GM12801 (cell line): Measurements from ENCODE around the gene PPM1D.

Source experiments
- TF ChIP-seq, protein P1 (sequence below): IDR thresholded peaks from one replicate; pipeline ENCODE4 v1.5.1; 2011; ENCODE audit warnings: control low read depth; ENCODE audit not compliant: insufficient read length; ENCODE audit errors: extremely low read depth

PPM1D gene

DNA sequence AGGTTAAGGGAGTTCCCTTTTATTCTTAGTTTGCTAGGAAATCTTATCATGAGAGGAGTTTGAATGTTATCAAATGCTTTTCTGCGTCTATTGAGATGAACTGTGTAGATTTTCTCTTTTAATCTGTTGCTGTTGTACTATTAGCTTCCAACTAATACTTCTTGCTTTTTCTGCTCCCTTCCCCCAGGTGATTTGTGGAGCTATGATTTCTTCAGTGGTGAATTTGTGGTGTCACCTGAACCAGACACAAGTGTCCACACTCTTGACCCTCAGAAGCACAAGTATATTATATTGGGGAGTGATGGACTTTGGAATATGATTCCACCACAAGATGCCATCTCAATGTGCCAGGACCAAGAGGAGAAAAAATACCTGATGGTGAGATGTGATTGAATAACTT is 47.7 kb downstream of the PPM1D start:
- TF ChIP-seq, protein P1, sequence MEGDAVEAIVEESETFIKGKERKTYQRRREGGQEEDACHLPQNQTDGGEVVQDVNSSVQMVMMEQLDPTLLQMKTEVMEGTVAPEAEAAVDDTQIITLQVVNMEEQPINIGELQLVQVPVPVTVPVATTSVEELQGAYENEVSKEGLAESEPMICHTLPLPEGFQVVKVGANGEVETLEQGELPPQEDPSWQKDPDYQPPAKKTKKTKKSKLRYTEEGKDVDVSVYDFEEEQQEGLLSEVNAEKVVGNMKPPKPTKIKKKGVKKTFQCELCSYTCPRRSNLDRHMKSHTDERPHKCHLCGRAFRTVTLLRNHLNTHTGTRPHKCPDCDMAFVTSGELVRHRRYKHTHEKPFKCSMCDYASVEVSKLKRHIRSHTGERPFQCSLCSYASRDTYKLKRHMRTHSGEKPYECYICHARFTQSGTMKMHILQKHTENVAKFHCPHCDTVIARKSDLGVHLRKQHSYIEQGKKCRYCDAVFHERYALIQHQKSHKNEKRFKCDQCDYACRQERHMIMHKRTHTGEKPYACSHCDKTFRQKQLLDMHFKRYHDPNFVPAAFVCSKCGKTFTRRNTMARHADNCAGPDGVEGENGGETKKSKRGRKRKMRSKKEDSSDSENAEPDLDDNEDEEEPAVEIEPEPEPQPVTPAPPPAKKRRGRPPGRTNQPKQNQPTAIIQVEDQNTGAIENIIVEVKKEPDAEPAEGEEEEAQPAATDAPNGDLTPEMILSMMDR, result no peak

DNA sequence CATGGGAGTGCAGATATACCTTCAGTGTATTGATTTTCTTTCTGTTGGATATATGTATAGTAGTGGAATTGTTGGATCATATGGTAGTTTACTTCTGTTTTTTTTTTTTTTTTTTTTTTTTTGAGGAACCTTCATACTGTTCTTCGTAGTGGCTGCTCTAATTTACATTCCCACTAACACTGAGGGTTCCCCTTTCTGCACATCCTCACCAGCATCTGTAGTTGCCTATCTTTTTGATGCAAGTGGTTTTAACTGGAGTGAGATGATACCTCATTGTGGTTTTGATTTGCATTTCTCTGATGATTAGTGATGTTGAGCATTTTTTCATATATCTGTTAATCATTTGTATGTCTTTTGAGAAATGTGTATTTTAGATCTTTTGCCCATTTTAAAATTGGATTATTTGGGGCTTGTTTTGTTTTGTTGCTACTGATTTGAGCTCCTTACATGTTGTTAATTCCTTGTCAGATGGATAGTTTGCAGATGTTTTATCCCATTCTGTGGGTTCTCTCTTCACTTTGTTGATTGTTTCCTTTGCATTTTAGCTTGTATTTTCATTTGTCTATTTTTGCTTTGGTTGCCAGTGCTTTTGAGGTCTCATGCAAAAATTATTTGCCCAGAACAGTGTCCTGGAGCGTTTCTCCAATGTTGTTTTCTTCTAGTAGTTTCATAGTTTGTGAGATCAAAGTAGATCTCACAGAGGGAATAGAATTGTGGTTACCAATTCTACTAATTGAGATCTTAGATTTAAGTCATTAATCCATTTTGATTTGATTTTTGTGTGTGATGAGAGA is 52.7 kb downstream of the PPM1D start:
- TF ChIP-seq, protein P1, result no peak

DNA sequence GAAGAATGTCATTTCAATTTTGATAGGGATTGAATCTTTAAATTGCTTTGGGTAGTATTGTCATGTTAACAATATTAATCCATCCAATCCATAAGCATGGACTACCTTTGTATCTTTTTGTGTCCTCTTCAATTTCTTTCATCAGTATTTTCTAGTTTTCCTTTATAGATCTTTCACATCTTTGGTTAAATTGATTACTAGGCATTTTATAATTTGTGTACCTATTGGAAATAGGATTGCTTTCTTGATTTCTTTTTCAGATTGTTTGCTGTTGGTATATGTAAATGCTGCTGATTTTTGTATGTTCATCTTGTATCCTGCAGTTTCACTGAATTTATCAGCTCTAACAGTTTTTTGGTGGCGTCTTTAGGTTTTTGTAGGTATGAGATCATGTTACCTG is 53.6 kb downstream of the PPM1D start:
- TF ChIP-seq, protein P1, result no peak

DNA sequence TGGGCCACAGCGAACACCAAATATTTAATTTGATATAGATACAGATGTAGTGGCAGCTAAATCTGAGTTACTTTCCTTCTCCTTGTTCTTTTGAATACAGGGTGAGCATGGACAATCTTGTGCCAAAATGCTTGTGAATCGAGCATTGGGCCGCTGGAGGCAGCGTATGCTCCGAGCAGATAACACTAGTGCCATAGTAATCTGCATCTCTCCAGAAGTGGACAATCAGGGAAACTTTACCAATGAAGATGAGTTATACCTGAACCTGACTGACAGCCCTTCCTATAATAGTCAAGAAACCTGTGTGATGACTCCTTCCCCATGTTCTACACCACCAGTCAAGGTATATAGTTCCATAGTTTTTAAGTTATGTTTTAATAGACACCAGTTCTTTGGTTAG is 56.5 kb downstream of the PPM1D start:
- TF ChIP-seq, protein P1, result no peak

DNA sequence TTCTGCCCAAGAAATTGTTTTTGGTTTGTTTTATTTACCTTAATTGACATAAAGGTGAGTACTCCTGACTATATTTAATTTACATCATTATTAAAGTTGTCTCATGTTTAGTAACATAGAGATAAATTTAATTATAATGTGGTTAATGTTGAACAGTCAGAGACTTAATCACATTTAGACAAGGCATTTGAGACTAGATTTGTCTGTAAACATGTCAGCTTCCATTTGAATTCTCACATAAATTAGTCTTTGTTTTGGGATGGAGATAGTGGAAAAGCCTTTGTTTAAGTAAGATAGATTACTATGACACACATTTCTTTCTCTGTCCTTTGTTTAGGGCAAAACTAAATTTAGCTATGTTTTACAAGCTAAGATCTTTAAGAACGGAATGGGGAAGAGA is 59.2 kb downstream of the PPM1D start:
- TF ChIP-seq, protein P1, result no peak

DNA sequence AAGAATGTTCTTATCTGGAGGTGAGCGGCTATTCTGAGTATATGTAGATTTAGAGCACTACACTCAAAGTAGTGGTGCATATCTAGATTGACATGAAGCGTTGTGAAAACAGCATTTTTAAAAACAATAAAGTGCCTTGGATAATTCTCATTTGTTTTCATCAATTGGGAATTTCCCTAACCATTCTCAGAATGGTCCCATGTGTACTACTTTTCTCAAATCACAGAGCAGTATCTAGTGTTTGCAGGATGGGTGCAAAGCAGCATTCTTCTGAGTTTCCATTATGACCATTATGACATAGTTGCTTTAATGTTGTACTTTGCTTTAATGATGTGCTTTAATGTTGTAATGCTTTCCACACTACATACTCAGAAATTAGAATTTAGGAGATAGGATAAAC is 61.5 kb downstream of the PPM1D start:
- TF ChIP-seq, protein P1, result no peak

DNA sequence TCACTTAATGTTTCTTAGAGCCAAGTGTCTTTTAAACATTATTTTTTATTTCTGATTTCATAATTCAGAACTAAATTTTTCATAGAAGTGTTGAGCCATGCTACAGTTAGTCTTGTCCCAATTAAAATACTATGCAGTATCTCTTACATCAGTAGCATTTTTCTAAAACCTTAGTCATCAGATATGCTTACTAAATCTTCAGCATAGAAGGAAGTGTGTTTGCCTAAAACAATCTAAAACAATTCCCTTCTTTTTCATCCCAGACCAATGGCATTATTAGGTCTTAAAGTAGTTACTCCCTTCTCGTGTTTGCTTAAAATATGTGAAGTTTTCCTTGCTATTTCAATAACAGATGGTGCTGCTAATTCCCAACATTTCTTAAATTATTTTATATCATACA is 64.0 kb downstream of the PPM1D start:
- TF ChIP-seq, protein P1, result no peak

DNA sequence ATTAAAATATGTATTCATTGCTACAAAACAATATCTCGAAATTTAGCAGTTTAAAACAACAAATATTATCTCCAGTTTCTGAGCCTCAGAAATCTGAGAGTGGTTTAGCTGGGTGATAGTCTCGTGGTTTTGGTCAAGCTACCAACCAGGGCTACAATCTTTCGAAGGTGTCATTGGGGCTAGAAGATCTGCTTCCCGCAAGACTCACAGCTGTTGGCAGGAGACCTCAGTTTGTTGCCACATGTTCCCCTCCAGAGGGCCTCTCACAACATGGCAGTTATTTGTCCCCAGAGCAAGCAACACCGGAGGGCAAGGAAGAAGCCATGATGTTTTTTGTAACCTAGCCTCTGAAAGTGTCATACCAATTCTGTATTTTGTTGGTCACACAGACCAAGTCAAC is 65.6 kb downstream of the PPM1D start:
- TF ChIP-seq, protein P1, result no peak
